H9 (cell line): ENCODE data around the gene PLCXD3. TPM values are rescaled to one million over a fixed set of nuclear protein-coding genes. Genes with fewer than 3 reads are reported as not detected.

ENCODE experiments used
- DNase-seq: peaks from one replicate; pipeline ENCODE4 v3.0.0-alpha.2; 2017
- H2AFZ ChIP-seq: one replicate; pipeline ENCODE4 v1.6.1; 2013; ENCODE audit warnings: mild to moderate bottlenecking, low read length, control low read depth, moderate library complexity
- H2AK5ac ChIP-seq: 2 replicates; pipeline ENCODE4 v1.6.1; 2013; ENCODE audit warnings: low read length, control low read depth, mixed read lengths; ENCODE audit not compliant: insufficient read length
- H2BK120ac ChIP-seq: one replicate; pipeline ENCODE4 v1.6.1; 2013; ENCODE audit warnings: low read depth, mild to moderate bottlenecking, low read length, control low read depth, inconsistent platforms; ENCODE audit not compliant: poor library complexity, severe bottlenecking
- H2BK12ac ChIP-seq: 2 replicates; pipeline ENCODE4 v1.6.1; 2013; ENCODE audit warnings: low read length, control low read depth, mixed read lengths, low read depth; ENCODE audit not compliant: insufficient read length
- H2BK15ac ChIP-seq: 2 replicates; pipeline ENCODE4 v1.6.1; 2013; ENCODE audit warnings: low read depth, low read length, control low read depth
- H2BK20ac ChIP-seq: one replicate; pipeline ENCODE4 v1.6.1; 2013; ENCODE audit warnings: low read depth, mild to moderate bottlenecking, low read length, control low read depth, inconsistent platforms; ENCODE audit not compliant: poor library complexity, severe bottlenecking
- H2BK5ac ChIP-seq: 2 replicates; pipeline ENCODE4 v1.6.1; 2013; ENCODE audit warnings: low read length, control low read depth, mixed read lengths; ENCODE audit not compliant: insufficient read length
- H3K14ac ChIP-seq: 2 replicates; pipeline ENCODE4 v1.6.1; 2013; ENCODE audit warnings: low read length, control low read depth; ENCODE audit not compliant: insufficient read depth
- H3K18ac ChIP-seq: 2 replicates; pipeline ENCODE4 v1.6.1; 2013; ENCODE audit warnings: low read depth, mild to moderate bottlenecking, mixed read lengths, low read length, control low read depth; ENCODE audit not compliant: insufficient read length
- H3K23ac ChIP-seq: 2 replicates; pipeline ENCODE4 v1.6.1; 2013; ENCODE audit warnings: low read length, control low read depth, mixed read lengths, low read depth; ENCODE audit not compliant: insufficient read length
- H3K23me2 ChIP-seq: 2 replicates; pipeline ENCODE4 v1.6.1; 2013; ENCODE audit warnings: low read depth, mild to moderate bottlenecking, mixed read lengths, low read length, control low read depth; ENCODE audit not compliant: insufficient read length, poor library complexity, severe bottlenecking
- H3K27ac ChIP-seq: 2 replicates; pipeline ENCODE4 v1.5.1; 2013; ENCODE audit warnings: low read length, control low read depth, mixed read lengths, low read depth; ENCODE audit not compliant: insufficient read length
- H3K27me3 ChIP-seq: 2 replicates; pipeline ENCODE4 v1.6.1; 2013; ENCODE audit warnings: low read length, control low read depth, inconsistent platforms; ENCODE audit not compliant: insufficient read depth
- H3K4ac ChIP-seq: 2 replicates; pipeline ENCODE4 v1.6.1; 2013; ENCODE audit warnings: low read depth, mild to moderate bottlenecking, control low read depth, inconsistent platforms, low read length, moderate library complexity
- H3K4me1 ChIP-seq: 2 replicates; pipeline ENCODE4 v1.6.1; 2013; ENCODE audit warnings: low read length, control low read depth, inconsistent platforms; ENCODE audit not compliant: insufficient read depth
- H3K4me2 ChIP-seq: 2 replicates; pipeline ENCODE4 v1.6.1; 2013; ENCODE audit warnings: low read length, control low read depth, mixed read lengths; ENCODE audit not compliant: insufficient read length, insufficient read depth
- H3K56ac ChIP-seq: 2 replicates; pipeline ENCODE4 v1.6.1; 2013; ENCODE audit warnings: low read depth, mild to moderate bottlenecking, mixed read lengths, low read length, control low read depth; ENCODE audit not compliant: insufficient read length
- H3K79me1 ChIP-seq: 2 replicates; pipeline ENCODE4 v1.6.1; 2013; ENCODE audit warnings: low read depth, mild to moderate bottlenecking, moderate library complexity, low read length, control low read depth, inconsistent platforms; ENCODE audit not compliant: insufficient read depth, poor library complexity, severe bottlenecking
- H3K79me2 ChIP-seq: 2 replicates; pipeline ENCODE4 v1.6.1; 2013; ENCODE audit warnings: low read length, control low read depth, inconsistent platforms; ENCODE audit not compliant: insufficient read depth
- H3K9ac ChIP-seq: 2 replicates; pipeline ENCODE4 v1.6.1; 2013; ENCODE audit warnings: low read length, control low read depth, mixed read lengths; ENCODE audit not compliant: insufficient read length; ENCODE audit errors: extremely low read depth
- H3K9me3 ChIP-seq: one replicate; pipeline ENCODE4 v1.6.1; 2013; ENCODE audit warnings: low read depth, low read length, inconsistent platforms; ENCODE audit not compliant: control insufficient read depth
- H3T11ph ChIP-seq: one replicate; pipeline ENCODE4 v1.6.1; 2013; ENCODE audit warnings: mild to moderate bottlenecking, low read length, control low read depth, inconsistent platforms
- H4K20me1 ChIP-seq: one replicate; pipeline ENCODE4 v1.6.1; 2013; ENCODE audit not compliant: control insufficient read depth, insufficient read length, insufficient read depth
- H4K5ac ChIP-seq: 2 replicates; pipeline ENCODE4 v1.6.1; 2013; ENCODE audit warnings: low read depth, mild to moderate bottlenecking, mixed read lengths, low read length, control low read depth; ENCODE audit not compliant: insufficient read length
- H4K8ac ChIP-seq: replicated peaks from 2 replicates; pipeline ENCODE4 v1.6.1; 2013; ENCODE audit warnings: low read length, control low read depth, mixed read lengths, low read depth; ENCODE audit not compliant: insufficient read length
- H4K91ac ChIP-seq: 2 replicates; pipeline ENCODE4 v1.6.1; 2013; ENCODE audit warnings: low read depth, mild to moderate bottlenecking, moderate library complexity, mixed read lengths, low read length, control low read depth; ENCODE audit not compliant: insufficient read length
- H3K27ac Mint-ChIP-seq, 3 experiments: 2 replicates in 2 of 3; 3 replicates in 1 of 3; pipeline ENCODE4 v1.8.0; 2020 to 2021; ENCODE audit warnings: mixed read lengths in 3 of 3, mild to moderate bottlenecking in 1 of 3, moderate library complexity in 1 of 3
- H3K27me3 Mint-ChIP-seq: 2 replicates; pipeline ENCODE4 v1.8.0; 2021; ENCODE audit warnings: low read depth, mild to moderate bottlenecking, moderate library complexity, mixed read lengths
- H3K36me3 Mint-ChIP-seq, 3 experiments: 2 replicates in 2 of 3; 3 replicates in 1 of 3; pipeline ENCODE4 v1.8.0; 2020 to 2021; ENCODE audit warnings: low read depth in 3 of 3, mixed read lengths in 3 of 3; ENCODE audit not compliant: insufficient read depth in 1 of 3
- H3K4me1 Mint-ChIP-seq, 2 experiments: 2 replicates each; pipeline ENCODE4 v1.8.0; 2020; ENCODE audit warnings: mixed read lengths in 2 of 2
- H3K4me3 Mint-ChIP-seq, 2 experiments: 2 replicates in 1 of 2; 3 replicates in 1 of 2; pipeline ENCODE4 v1.8.0; 2020 to 2021; ENCODE audit warnings: mild to moderate bottlenecking in 2 of 2, mixed read lengths in 2 of 2, moderate library complexity in 1 of 2
- H3K9me3 Mint-ChIP-seq, 2 experiments: 2 replicates in 1 of 2; 3 replicates in 1 of 2; pipeline ENCODE4 v1.8.0; 2020; ENCODE audit warnings: mild to moderate bottlenecking in 2 of 2, mixed read lengths in 2 of 2, moderate library complexity in 1 of 2
- CTCF ChIP-seq: fragments of 200-600 bp; sonication (generic); conservative IDR thresholded peaks from 3 replicates; pipeline ENCODE4 v1.8.0; 2021; ENCODE audit warnings: antibody characterized with exemption, mild to moderate bottlenecking
- WGBS: extraction: QIAGEN DNeasy Blood & Tissue Kit; methylation state at CpG from one replicate; pipeline ENCODE4 v1.1.7; 2013; ENCODE audit warnings: missing lambda C conversion rate, low lambda C conversion rate, mixed read lengths; ENCODE audit not compliant: insufficient read length; ENCODE audit errors: extremely low coverage; 5-methylcytosine and 5-hydroxymethylcytosine counted together
- total RNA-seq: library from RNA; stranded (reverse); gene quantifications from 2 replicates; pipeline ENCODE4 v1.2.1, GENCODE V29; 2021

Gene PLCXD3
- total RNA-seq, 1 experiment from 2014 or later, result not detected

GRCh38 chr5:41432481-41433253, 77.7 kb downstream of the PLCXD3 start:
- Histone ChIP-seq H3K79me2 (no peaks in the 10 kb centered on the region), H3K9me3 (no peaks in the 10 kb centered on the region), H3K4me1 (peaks cover under 1% of the 10 kb centered on the region; the same call in 1 of the 2 replicates), H4K91ac (no peak overlapping the region), H3K79me1 (no peaks in the 10 kb centered on the region), H3K27ac (no peak overlapping the region), H3K14ac (no peak overlapping the region), H2BK5ac (no peak overlapping the region), H3K27me3 (no peaks in the 10 kb centered on the region), H3K4ac (no peak overlapping the region), H2BK120ac (no peak overlapping the region), H4K20me1 (no peaks in the 10 kb centered on the region), H4K5ac (no peak overlapping the region), H4K8ac (no peak overlapping the region), H2AFZ (no peak overlapping the region), H3K23me2 (no peaks in the 10 kb centered on the region), H2AK5ac (no peak overlapping the region), H2BK12ac (no peak overlapping the region), H3K4me2 (no peak overlapping the region), H3K23ac (no peak overlapping the region), H3K18ac (no peak overlapping the region), H2BK20ac (no peak overlapping the region), H2BK15ac (no peak overlapping the region), H3K56ac (no peak overlapping the region), H3K9ac (no peak overlapping the region), H3T11ph (no peak overlapping the region)
- WGBS, result no CpG with 5 or more reads among the region's 5 CpGs
- Mint-ChIP-seq H3K4me1 (peaks cover 7 to 8% of the 10 kb centered on the region in 2 experiments), H3K27ac (no peak overlapping the region), H3K4me3 (no peak overlapping the region), H3K27me3 (no peaks in the 10 kb centered on the region), H3K36me3 (no peaks in the 10 kb centered on the region; a peak in 1 of 7 replicates), H3K9me3 (no peaks in the 10 kb centered on the region)
- no peak for TF ChIP-seq CTCF
- DNase-seq, result no peak
